Measurements from ENCODE around the gene JPH3. TPM values are rescaled to one million over a fixed set of nuclear protein-coding genes. Genes with fewer than 3 reads are reported as not detected.

JPH3 gene
- total and polyA plus RNA-seq, 10 of the 15 experiments (the other 5 are each of a cell fraction or from before 2014, with no cell fraction given): 0.05 TPM; not detected in 9

DNA sequence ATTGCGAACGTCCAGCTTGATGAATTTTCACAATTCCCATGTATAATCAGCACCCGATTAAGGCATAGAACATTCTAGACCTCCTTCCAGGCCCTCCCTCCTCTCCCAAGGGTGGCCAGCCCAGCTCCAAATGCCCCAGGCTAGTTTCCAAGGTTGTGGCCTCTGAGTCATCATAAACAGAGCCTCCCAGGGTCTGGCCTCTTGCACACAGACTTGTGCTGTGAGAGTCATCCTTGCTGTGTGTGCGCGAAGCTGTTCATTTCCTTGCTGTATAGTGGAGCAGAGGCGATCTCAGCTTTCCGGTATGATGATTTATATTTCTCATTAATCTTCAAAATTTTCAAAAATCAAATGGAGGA lies 20.5 kb upstream of the JPH3 start:
- no peaks in the 10 kb centered on the region for H3K9me3 ChIP-seq (replicated peaks; ENCODE audit: control insufficient read depth, insufficient read depth, low read length)
- H4K20me1 ChIP-seq (ENCODE audit: control insufficient read depth, insufficient read depth): no peaks in the 10 kb centered on the region
- DNase-seq (ENCODE audit: low read depth, low spot score) (no peak), ATAC-seq (no peak), FAIRE-seq (no peak)
- no peaks in the 10 kb centered on the region for H3K36me3 ChIP-seq (ENCODE audit: control insufficient read depth in 2 of 2, insufficient read depth in 2 of 2, low read length in 1 of 2)
- no peak overlapping the region for H3K9ac ChIP-seq (ENCODE audit: control insufficient read depth, insufficient read depth, low read length)
- no peaks in the 10 kb centered on the region; a peak in 2 of 4 replicates for H3K27me3 ChIP-seq (replicated peaks in 1 of 2; ENCODE audit: control insufficient read depth in 2 of 2, insufficient read depth in 2 of 2, low read length in 1 of 2)
- H3K4me3 ChIP-seq: no peak overlapping the region
- no peaks in the 10 kb centered on the region for H3K79me2 ChIP-seq (ENCODE audit: control insufficient read depth, insufficient read depth, low read length)
- TF ChIP-seq POLR2AphosphoS2 (IDR thresholded peaks at IDR 0.05; ENCODE audit: low read depth, low read length) (no peak), PAX5 (IDR thresholded peaks at IDR 0.05; ENCODE audit: borderline replicate concordance, low read depth, low read length) (no peak), ZNF217 (IDR thresholded peaks at IDR 0.05) (no peak), TCF3 (IDR thresholded peaks at IDR 0.05; ENCODE audit: borderline replicate concordance, insufficient read depth, low read depth, low read length) (0 out of 2 replicates have a peak, but pooled peaks have one; percentile 27), CHD1 (IDR thresholded peaks at IDR 0.05; ENCODE audit: low read depth, low read length) (no peak), EED (IDR thresholded peaks at IDR 0.05; ENCODE audit: low read depth) (no peak), SREBF1 (IDR thresholded peaks at IDR 0.05; ENCODE audit: low read length) (no peak), KDM1A (IDR thresholded peaks at IDR 0.05; ENCODE audit: borderline replicate concordance) (no peak), SMAD5 (IDR thresholded peaks at IDR 0.05; ENCODE audit: low read depth) (no peak), YY1 (IDR thresholded peaks at IDR 0.05; ENCODE audit: low read depth, low read length) (no peak), ELK1 (IDR thresholded peaks at IDR 0.05; ENCODE audit: low read depth, low read length) (no peak), ZZZ3 (IDR thresholded peaks at IDR 0.05; ENCODE audit: control insufficient read depth, insufficient read length, low read depth) (no peak), GABPA (IDR thresholded peaks at IDR 0.05; ENCODE audit: low read depth) (no peak), NRF1 (conservative IDR thresholded peaks at IDR 0.05; ENCODE audit: low read depth, low read length) (no peak), BCL3 (IDR thresholded peaks at IDR 0.05; ENCODE audit: borderline replicate concordance, insufficient read depth, low read depth, low read length, poor library complexity, severe bottlenecking) (peak; percentile 81)
- TF ChIP-seq, protein P1, sequence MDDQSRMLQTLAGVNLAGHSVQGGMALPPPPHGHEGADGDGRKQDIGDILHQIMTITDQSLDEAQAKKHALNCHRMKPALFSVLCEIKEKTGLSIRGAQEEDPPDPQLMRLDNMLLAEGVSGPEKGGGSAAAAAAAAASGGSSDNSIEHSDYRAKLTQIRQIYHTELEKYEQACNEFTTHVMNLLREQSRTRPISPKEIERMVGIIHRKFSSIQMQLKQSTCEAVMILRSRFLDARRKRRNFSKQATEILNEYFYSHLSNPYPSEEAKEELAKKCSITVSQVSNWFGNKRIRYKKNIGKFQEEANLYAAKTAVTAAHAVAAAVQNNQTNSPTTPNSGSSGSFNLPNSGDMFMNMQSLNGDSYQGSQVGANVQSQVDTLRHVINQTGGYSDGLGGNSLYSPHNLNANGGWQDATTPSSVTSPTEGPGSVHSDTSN (IDR thresholded peaks at IDR 0.05; ENCODE audit: insufficient replicate concordance, low read depth, low read length): peak; percentile 37
- TF ChIP-seq, protein P2, sequence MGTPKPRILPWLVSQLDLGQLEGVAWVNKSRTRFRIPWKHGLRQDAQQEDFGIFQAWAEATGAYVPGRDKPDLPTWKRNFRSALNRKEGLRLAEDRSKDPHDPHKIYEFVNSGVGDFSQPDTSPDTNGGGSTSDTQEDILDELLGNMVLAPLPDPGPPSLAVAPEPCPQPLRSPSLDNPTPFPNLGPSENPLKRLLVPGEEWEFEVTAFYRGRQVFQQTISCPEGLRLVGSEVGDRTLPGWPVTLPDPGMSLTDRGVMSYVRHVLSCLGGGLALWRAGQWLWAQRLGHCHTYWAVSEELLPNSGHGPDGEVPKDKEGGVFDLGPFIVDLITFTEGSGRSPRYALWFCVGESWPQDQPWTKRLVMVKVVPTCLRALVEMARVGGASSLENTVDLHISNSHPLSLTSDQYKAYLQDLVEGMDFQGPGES (IDR thresholded peaks at IDR 0.05): no peak
- ChIA-PET CTCF (no interaction called here), RAD21 (ENCODE audit: unreplicated experiment) (no interaction called here), SMC1A (ENCODE audit: uncharacterized antibody, unreplicated experiment) (no interaction called here), POLR2A (no interaction called here)
- H3K4me1 ChIP-seq (ENCODE audit: control insufficient read depth, insufficient read depth, low read length): no peaks in the 10 kb centered on the region
- no TSS peak for BruUV-seq (replicated peaks)
- no peak overlapping the region for H3K4me2 ChIP-seq (ENCODE audit: control insufficient read depth, insufficient read depth)
- intact Hi-C loops (cut with micrococcal nuclease; ENCODE audit: unreplicated experiment) (no loop called here), in situ Hi-C loops (cut with MboI) (no loop called here)
- no peak overlapping the region for H2AFZ ChIP-seq (ENCODE audit: control insufficient read depth, low read depth, low read length)
- no peak overlapping the region for H3K27ac ChIP-seq (ENCODE audit: control insufficient read depth, insufficient read depth)
- 48% methylated on average over 7 of the region's 7 CpGs for WGBS (ENCODE audit: insufficient coverage, insufficient replicate concordance, low lambda C conversion rate, missing lambda C conversion rate)

All from GM12878 (cell line).